ENCODE results near the gene NUP153.

NUP153 gene

GRCh38 chr6:17656644-17657043 lies 50.1 kb downstream of the NUP153 start:
- DNase-seq, result no peak

DNA sequence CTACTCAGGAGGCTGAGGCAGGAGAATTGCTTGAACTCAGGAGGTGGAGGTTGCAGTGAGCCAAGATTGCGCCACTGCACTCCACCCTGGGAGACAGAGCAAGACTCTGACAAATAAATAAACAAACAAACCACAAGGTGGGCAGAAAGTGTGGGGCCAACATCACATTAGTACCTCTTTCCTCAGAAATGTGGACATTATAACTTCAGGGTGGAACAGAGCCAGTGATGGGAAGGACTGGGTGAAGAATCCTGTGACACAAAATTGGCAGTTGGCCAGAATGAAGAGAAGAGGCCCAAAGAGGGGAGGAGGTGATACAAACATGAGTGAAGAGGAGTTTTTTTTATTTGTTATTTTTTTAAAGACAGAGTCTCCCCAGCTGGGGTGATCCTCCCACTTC lies 50.6 kb downstream of the NUP153 start:
- DNase-seq, result no peak

DNA sequence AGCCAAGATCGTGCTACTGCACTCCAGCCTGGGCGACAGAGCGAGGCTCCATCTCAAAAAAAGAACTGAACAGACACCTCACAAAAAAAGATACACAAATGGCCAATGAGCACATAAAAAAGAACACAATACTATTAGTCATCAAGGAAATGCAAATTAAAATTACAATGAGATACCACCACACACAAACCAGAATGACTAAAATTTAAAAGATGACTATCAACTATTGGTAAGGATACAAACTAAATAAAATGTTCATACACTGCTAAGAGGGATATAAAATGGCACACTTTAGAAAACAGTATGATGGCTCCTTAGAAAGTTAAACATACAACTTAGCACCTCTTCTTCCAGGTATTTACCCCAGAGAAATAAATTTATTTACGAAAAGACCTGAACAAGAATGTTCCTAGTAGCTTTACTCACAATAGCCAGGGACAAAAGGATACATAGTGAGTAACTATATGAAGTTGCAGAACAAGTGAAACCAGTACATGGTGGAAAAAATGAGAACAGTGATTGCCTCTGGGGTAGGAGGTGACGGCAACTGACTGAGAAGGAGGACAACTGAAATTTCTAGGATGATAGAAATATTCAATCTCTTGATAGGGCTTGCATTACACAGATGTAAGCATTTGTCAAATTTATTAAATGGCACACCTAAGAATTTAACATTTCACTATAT lies 53.4 kb downstream of the NUP153 start:
- DNase-seq, result no peak

- DNase-seq, result no peak
Measured at GRCh38 chr6:17650656-17651309, 55.9 kb downstream of the NUP153 start.

DNA sequence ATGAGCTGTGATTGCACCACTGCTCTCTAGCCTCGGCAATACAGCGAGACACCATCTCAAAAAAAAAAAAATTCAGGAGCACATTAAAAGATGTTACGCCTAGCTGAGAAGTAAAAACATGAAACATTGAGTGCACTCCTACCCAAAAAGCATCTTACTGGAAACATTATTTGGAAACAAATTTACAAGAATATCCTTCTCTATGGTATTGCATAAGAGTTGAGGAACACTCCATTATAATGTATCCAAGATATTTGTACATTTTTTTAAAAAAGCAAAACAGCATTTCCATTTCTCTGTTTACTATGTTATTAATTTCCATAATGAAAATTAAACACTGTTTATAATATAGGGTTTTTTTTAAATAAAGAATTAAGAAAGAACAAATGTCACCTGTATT lies 58.0 kb downstream of the NUP153 start:
- DNase-seq, result no peak

DNA sequence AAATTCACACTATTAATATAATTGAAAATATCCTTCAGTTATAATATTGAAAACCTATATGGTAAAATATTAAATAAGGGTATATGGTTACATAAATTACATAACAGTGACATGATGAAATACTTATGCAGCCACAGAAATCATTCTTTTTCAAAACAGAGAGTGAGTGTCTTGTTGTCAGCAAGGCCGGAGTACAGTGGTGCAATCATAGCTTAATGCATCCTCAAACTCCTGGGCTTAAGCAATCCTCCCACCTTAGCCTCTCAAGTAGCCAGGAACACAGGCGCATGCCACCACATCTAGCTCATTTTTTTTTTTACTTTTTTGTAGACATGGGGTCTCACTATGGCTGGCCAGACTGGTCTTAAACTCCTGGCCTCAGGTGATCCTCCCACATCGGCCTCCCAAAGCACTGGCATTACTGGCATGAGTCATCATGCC lies 66.2 kb downstream of the NUP153 start:
- no peak for DNase-seq

DNA sequence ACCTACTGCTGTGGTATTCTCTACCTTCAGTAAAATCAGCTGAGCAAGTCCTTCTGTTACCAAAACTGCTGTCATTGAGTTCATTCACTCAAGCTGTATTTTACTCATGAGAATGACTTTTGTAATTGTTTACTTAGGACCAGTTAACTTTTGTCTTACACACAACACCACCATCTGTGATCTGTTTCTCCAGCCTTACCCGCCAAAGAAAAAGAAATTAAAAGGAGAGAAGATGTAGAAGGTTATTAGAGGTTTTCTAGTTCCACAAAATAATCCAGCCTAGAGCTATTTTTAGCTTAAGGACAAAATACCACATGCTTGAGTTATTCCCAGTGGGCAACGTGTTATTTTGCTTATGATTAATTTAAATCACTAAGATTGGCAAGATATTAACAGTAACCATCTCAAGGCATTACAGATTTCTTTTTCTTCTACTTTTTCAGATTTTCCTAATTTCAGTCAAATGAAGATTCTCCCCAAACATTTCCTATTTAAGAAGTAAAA lies 68.5 kb downstream of the NUP153 start:
- DNase-seq, result no peak

DNA sequence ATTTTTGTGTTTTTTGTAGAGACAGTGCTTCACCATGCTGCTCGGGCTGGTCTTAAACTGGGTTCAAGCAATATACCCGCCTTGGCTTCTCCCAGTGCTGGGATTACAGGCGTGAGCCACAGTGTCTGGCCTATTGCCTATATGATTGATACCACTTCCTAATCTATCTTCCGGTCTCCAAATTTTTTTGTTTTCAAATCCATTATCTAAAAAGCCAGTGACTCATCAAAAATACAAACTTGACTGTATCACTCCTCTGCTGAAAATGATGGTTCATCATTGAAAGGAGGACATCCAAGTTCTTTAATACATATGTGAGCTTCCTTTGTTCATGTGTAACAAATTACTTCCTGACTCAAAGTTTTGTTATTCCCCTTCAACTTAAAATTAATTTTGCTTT lies 71.2 kb downstream of the NUP153 start:
- DNase-seq, result no peak

DNA sequence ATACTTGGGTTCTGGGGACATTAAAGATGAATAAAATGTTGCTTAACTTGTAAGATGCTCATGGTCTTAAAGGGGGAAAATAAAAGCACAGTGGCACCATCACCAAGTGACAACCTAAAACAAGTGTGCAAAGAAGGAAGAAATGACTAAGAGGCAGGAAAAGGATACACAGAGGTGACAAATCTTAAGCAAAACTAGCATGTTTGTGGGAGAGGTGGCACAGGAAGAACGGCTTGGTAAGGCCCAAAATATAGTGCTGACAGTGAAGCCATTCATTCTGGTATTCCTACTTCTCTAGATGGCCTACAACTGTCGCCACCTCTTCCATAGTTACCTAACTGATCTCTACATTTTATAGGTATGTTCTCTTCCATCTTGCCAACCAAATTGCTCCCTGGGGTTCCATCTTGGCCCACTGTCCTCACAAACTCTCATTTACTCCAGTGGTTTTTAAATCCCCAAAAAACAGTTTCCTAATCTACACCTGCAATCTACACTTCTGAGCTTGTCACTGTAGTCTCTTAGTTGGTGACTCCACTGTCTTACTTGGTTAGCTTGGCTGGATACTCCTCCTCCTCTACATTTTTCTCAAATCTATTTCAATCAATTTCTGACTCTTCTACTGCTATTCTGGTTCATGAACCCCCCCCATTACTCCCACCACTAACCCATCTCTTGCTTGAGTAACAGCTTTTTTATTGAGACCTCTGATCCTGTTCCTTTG lies 73.1 kb downstream of the NUP153 start:
- peak; percentile 24 for DNase-seq

DNA sequence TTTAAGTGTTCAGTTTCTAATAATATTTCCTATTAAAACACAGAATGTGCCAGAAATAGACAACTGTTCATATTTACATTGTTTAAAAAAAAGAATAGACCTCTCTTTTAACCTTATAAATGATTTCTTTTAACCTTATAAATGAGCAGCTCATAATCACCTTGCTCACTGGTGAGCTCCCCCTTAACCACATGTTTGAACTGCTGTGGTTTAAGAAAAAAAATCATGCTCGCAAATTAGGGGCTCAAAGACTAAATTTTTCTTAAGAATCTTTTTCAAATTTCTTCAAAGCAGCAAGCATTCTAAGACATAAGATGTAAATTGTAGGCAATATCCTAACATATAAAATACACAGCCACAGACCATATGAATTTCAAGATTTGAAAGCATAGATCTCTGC lies 73.8 kb downstream of the NUP153 start:
- no peak for DNase-seq

- no peak for DNase-seq
Measured at GRCh38 chr6:17630511-17631073, 76.1 kb downstream of the NUP153 start.

DNA sequence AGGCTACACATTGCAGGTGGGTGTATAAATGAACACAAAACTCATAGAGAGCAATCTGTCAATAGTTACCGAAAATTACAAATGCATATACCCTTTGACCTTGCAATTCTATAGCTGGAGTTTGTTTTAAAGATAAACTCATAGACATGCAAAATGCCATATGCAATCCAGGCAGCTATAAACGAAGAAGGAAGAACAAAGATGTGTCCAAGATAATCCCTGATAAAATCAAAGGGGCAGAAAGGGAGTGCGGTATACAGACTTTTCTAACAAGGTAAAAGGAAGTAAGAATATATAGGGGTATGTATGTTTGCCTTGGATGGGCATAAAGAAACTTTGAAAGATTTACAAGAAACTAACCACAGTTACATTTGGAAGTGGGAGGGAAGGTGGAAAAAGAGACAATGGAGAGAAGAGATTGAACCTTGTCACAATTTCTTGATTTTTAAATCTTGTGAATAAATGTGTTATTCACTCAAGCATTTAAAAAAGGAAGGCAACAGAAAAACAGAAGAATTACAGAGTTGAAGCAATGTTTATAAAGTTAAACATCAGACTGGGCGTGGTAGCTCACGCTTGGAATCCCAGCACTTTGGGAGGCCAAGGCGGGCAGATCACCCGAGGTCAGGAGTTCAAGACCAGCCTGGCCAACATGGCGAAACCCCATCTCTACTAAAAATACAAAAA lies 76.8 kb downstream of the NUP153 start:
- DNase-seq, result no peak

- no peak for DNase-seq
Measured at GRCh38 chr6:17628873-17629272, 77.9 kb downstream of the NUP153 start.

DNA sequence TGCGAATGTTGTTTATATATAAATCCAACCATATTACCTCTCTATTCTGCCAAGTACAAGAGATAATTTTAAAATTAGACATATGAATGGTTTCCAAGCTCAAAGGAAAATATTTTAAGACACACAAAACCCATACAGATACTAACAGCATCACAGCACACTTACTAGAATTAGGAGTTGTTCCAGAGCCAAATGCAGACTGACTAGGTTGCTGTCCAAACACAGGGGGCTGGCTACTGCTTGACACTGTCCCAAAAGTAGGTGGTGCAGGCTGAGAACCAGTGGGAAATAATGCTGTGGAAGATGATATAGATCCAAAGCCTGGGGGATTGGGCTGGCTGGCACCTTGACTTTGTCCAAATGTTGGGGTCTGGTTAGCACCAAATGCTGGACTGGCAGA lies 82.3 kb downstream of the NUP153 start:
- no peak for DNase-seq

GRCh38 chr6:17622144-17622543 lies 84.6 kb downstream of the NUP153 start:
- no peak for DNase-seq

GRCh38 chr6:17621003-17621402 lies 85.7 kb downstream of the NUP153 start:
- DNase-seq, result no peak

DNA sequence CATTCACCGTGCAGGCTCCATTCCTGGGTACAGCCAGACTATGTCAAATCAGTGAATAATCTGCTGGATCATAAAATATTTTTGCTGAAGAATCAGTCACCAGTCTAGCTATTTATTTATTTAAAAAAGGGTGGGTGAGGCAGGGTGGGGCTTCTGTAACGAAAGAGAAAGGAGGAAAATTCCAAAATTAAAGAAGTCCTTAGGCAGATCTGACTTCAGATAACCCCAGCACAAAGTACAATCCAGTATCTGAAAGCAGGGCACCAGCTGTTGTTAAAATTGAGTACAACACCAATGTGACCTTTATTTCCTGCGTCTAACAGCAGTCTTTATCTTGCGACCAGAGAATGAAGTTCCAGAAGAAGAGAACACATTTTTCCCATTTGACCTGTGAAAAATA lies 90.9 kb downstream of the NUP153 start:
- DNase-seq, result no peak

- DNase-seq, result no peak
Measured at GRCh38 chr6:17612048-17612447, 94.7 kb downstream of the NUP153 start.

- no peak for DNase-seq
Measured at GRCh38 chr6:17610835-17611234, 95.9 kb downstream of the NUP153 start.

- no peak for DNase-seq
Measured at GRCh38 chr6:17606606-17607005, 100.1 kb downstream of the NUP153 start.

DNA sequence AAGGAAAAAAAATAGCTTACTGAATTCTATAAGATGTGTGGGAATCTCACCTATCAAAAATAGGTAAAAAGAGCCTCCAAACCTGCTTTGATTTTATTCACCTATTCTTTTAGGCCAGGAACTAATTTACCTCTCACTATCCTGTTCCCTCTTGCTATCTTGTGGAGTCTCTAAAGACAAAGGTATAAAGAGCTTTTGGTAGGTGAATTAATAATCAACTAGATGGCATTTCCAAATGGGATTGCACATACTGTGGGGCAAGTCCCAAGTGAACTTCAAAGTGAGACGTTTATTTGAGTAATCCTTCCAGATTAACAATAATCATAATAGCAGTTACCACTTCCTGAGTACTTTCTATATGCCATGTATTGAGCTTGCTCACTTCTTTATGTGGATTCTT lies 103.8 kb downstream of the NUP153 start:
- no peak for DNase-seq

- no peak for DNase-seq
Measured at GRCh38 chr6:17601386-17601703, 105.4 kb downstream of the NUP153 start.

Measured in activated gamma-delta T cell treated with Interleukin-2 at 50 U/mL for 16 hours (primary cell).